Measurements from ENCODE around the gene ATF5.
"Not testable (repeated sequence)": the region's sequence is repeated elsewhere in the genome, so short reads cannot be mapped to it uniquely, and the experiment has no call there.

The ATF5 gene

GRCh38 chr19:49923055-49924003 is 5.7 kb upstream of the ATF5 start:
- no peak for DNase-seq

GRCh38 chr19:49924004-49924880 is 4.8 kb upstream of the ATF5 start:
- no peak for DNase-seq

- not testable (repeated sequence) for DNase-seq
Measured at GRCh38 chr19:49924881-49925210, 4.2 kb upstream of the ATF5 start.

GRCh38 chr19:49925486-49925885 is 3.5 kb upstream of the ATF5 start:
- DNase-seq: no peak

GRCh38 chr19:49926515-49926914 is 2.5 kb upstream of the ATF5 start:
- no peak for DNase-seq

GRCh38 chr19:49927526-49928264 is 1.3 kb upstream of the ATF5 start:
- no peak for DNase-seq

GRCh38 chr19:49929611-49930482 is 842 bp downstream of the ATF5 start:
- peak; percentile 94 for DNase-seq

- peak; percentile 60 for DNase-seq
Measured at GRCh38 chr19:49930483-49931011, 1.5 kb downstream of the ATF5 start.

- no peak for DNase-seq
Measured at GRCh38 chr19:49931293-49932040, 2.5 kb downstream of the ATF5 start.

- DNase-seq: no peak
Measured at GRCh38 chr19:49932041-49932451, 3.0 kb downstream of the ATF5 start.

GRCh38 chr19:49932731-49933131 is 3.7 kb downstream of the ATF5 start:
- no peak for DNase-seq

- no peak for DNase-seq
Measured at GRCh38 chr19:49933643-49934042, 4.6 kb downstream of the ATF5 start.

- no peak for DNase-seq
Measured at GRCh38 chr19:49936549-49936948, 7.5 kb downstream of the ATF5 start.

GRCh38 chr19:49937750-49938381 is 8.9 kb downstream of the ATF5 start:
- DNase-seq: peak; percentile 89

GRCh38 chr19:49938662-49939061 is 9.7 kb downstream of the ATF5 start:
- no peak for DNase-seq

GRCh38 chr19:49939721-49940481 is 10.9 kb downstream of the ATF5 start:
- DNase-seq: no peak

- no peak for DNase-seq
Measured at GRCh38 chr19:49940482-49940791, 11.4 kb downstream of the ATF5 start.

GRCh38 chr19:49944567-49944966 is 15.6 kb downstream of the ATF5 start:
- DNase-seq: not testable (repeated sequence)

GRCh38 chr19:49946415-49946814 is 17.4 kb downstream of the ATF5 start:
- no peak for DNase-seq
